Measurements from ENCODE around the gene RANBP1. TPM values are rescaled to one million over a fixed set of nuclear protein-coding genes. Genes with fewer than 3 reads are reported as not detected.

The RANBP1 gene
- total RNA-seq, 1 experiment from 2014 or later = 195 TPM

GRCh38 chr22:20125201-20126174, 9.6 kb downstream of the RANBP1 start:
- Mint-ChIP-seq H3K36me3 (ENCODE audit: insufficient read depth, unreplicated experiment) (peaks cover 55% of the 10 kb centered on the region), H3K27me3 (ENCODE audit: insufficient read depth, unreplicated experiment) (no peaks in the 10 kb centered on the region), H3K4me1 (ENCODE audit: insufficient read depth, unreplicated experiment) (no peaks in the 10 kb centered on the region), H3K27ac (ENCODE audit: low read depth, unreplicated experiment) (no peak overlapping the region), H3K9me3 (ENCODE audit: unreplicated experiment) (no peaks in the 10 kb centered on the region), H3K4me3 (ENCODE audit: unreplicated experiment) (no peak overlapping the region)
- CTCF ChIA-PET = no interaction called here
- no TSS peak for BruUV-seq (replicated peaks)
- TF ChIP-seq CTCF (IDR thresholded peaks at IDR 0.05; ENCODE audit: unreplicated experiment) = no peak
- intact Hi-C loops (cut with micrococcal nuclease) = no loop called here
- POLR2A ChIA-PET = interaction anchor here (0.5 to 2.2 kb wide), 2 partner anchors 8 to 660 kb away, joined by 3 to 11 read pairs; partner anchors contain the start of gene TRMT2A
- DNase-seq (ENCODE audit: unreplicated experiment) = no peak

GRCh38 chr22:20126284-20127029, 10.6 kb downstream of the RANBP1 start:
- H3K36me3 Mint-ChIP-seq (ENCODE audit: insufficient read depth, unreplicated experiment) = peaks cover 45% of the 10 kb centered on the region
- H3K27ac Mint-ChIP-seq (ENCODE audit: low read depth, unreplicated experiment) = no peak overlapping the region
- no peak for DNase-seq (ENCODE audit: unreplicated experiment)
- H3K4me3 Mint-ChIP-seq (ENCODE audit: unreplicated experiment) = no peak overlapping the region
- ChIA-PET CTCF (no interaction called here), POLR2A (interaction anchor here (2.2 kb wide), 1 partner anchor 9 kb away, joined by 11 read pairs; the partner anchor contains the start of gene TRMT2A)
- BruUV-seq (replicated peaks) = no TSS peak
- intact Hi-C loops (cut with micrococcal nuclease) = no loop called here
- no peaks in the 10 kb centered on the region for H3K27me3 Mint-ChIP-seq (ENCODE audit: insufficient read depth, unreplicated experiment)
- TF ChIP-seq CTCF (IDR thresholded peaks at IDR 0.05; ENCODE audit: unreplicated experiment) = no peak
- no peaks in the 10 kb centered on the region for H3K9me3 Mint-ChIP-seq (ENCODE audit: unreplicated experiment)
- no peaks in the 10 kb centered on the region for H3K4me1 Mint-ChIP-seq (ENCODE audit: insufficient read depth, unreplicated experiment)

GRCh38 chr22:20127318-20127868, 11.5 kb downstream of the RANBP1 start:
- POLR2A ChIA-PET = interaction anchor here (1.0 to 2.2 kb wide), 2 partner anchors 10 kb away, joined by 3 to 11 read pairs; partner anchors contain the start of gene TRMT2A
- H3K4me1 Mint-ChIP-seq (ENCODE audit: insufficient read depth, unreplicated experiment) = no peaks in the 10 kb centered on the region

More at GRCh38 chr22:20127318-20127868, 11.5 kb downstream of the RANBP1 start:
- BruUV-seq (replicated peaks) = no TSS peak
- no peak for TF ChIP-seq CTCF (IDR thresholded peaks at IDR 0.05; ENCODE audit: unreplicated experiment)
- intact Hi-C loops (cut with micrococcal nuclease) = no loop called here
- Mint-ChIP-seq H3K36me3 (ENCODE audit: insufficient read depth, unreplicated experiment) (peaks cover 36% of the 10 kb centered on the region), H3K4me3 (ENCODE audit: unreplicated experiment) (no peak overlapping the region), H3K9me3 (ENCODE audit: unreplicated experiment) (no peaks in the 10 kb centered on the region), H3K27ac (ENCODE audit: low read depth, unreplicated experiment) (no peak overlapping the region), H3K27me3 (ENCODE audit: insufficient read depth, unreplicated experiment) (no peaks in the 10 kb centered on the region)
- CTCF ChIA-PET = no interaction called here
- DNase-seq (ENCODE audit: unreplicated experiment) = no peak
